Measurements from ENCODE around the gene CDK16. TPM values are rescaled to one million over a fixed set of nuclear protein-coding genes. Genes with fewer than 3 reads are reported as not detected.

The CDK16 gene
- total and polyA plus RNA-seq, 2 donors (not counting 3 experiments of a cell fraction or from before 2014, with no cell fraction given): 99.9 to 149 TPM

GRCh38 chrX:47229427-47229826 is 10.9 kb downstream of the CDK16 start:
- H2AFZ ChIP-seq (ENCODE audit: low read depth, low read length): no peak overlapping the region
- DNase-seq (ENCODE audit: low read depth, low spot score): no peak
- no TSS peak for BruUV-seq (replicated peaks)
- H3K4me1 ChIP-seq (ENCODE audit: control insufficient read depth, extremely low read depth, insufficient read depth, low read length): peaks cover 3% of the 10 kb centered on the region
- no peak overlapping the region for H3K4me2 ChIP-seq (ENCODE audit: insufficient read depth, low read length)
- ChIA-PET POLR2A (no interaction called here), CTCF (no interaction called here)
- no peaks in the 10 kb centered on the region for H4K20me1 ChIP-seq (replicated peaks; ENCODE audit: control insufficient read depth, extremely low read depth, insufficient read depth, low read length)
- H3K27me3 ChIP-seq (ENCODE audit: control insufficient read depth in 2 of 2, insufficient read depth in 2 of 2, low read length in 2 of 2): no peaks in the 10 kb centered on the region
- intact Hi-C loops (cut with micrococcal nuclease): no loop called here
- dilution Hi-C loops (cut with MboI; ENCODE audit: extremely low pct_ligation_motif_present, low sequenced_read_pairs): no loop called here
- FAIRE-seq: no peak
- no peaks in the 10 kb centered on the region for H3K79me2 ChIP-seq (ENCODE audit: control insufficient read depth, insufficient read depth, low read length)
- H3K36me3 ChIP-seq (ENCODE audit: control insufficient read depth in 2 of 2, extremely low read depth in 1 of 2, insufficient read depth in 2 of 2, low read length in 2 of 2): peaks cover 5 to 24% of the 10 kb centered on the region in 2 experiments
- H3K9me1 ChIP-seq (replicated peaks; ENCODE audit: control insufficient read depth, extremely low read depth, insufficient read depth, low read length): no peaks in the 10 kb centered on the region
- no peak overlapping the region for H3K9ac ChIP-seq (replicated peaks; ENCODE audit: extremely low read depth, insufficient read depth, low read length)
- no peak for TF ChIP-seq POLR2A (IDR thresholded peaks at IDR 0.05; ENCODE audit: low read depth, low read length)
- no peak for TF ChIP-seq GATA2 (IDR thresholded peaks at IDR 0.05; ENCODE audit: insufficient read depth, insufficient read length, low read depth, low read length)
- TF ChIP-seq EZH2 (IDR thresholded peaks at IDR 0.05; ENCODE audit: borderline replicate concordance, low read depth, low read length, severe bottlenecking): no peak
- TF ChIP-seq, protein P1, sequence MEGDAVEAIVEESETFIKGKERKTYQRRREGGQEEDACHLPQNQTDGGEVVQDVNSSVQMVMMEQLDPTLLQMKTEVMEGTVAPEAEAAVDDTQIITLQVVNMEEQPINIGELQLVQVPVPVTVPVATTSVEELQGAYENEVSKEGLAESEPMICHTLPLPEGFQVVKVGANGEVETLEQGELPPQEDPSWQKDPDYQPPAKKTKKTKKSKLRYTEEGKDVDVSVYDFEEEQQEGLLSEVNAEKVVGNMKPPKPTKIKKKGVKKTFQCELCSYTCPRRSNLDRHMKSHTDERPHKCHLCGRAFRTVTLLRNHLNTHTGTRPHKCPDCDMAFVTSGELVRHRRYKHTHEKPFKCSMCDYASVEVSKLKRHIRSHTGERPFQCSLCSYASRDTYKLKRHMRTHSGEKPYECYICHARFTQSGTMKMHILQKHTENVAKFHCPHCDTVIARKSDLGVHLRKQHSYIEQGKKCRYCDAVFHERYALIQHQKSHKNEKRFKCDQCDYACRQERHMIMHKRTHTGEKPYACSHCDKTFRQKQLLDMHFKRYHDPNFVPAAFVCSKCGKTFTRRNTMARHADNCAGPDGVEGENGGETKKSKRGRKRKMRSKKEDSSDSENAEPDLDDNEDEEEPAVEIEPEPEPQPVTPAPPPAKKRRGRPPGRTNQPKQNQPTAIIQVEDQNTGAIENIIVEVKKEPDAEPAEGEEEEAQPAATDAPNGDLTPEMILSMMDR (IDR thresholded peaks at IDR 0.05; ENCODE audit: extremely low read depth in 1 of 2, insufficient read depth in 1 of 2, low read depth in 1 of 2, low read length in 2 of 2): no peak
- H3K9me3 ChIP-seq (replicated peaks; ENCODE audit: control insufficient read depth, insufficient read depth, low read length): no peaks in the 10 kb centered on the region
- no peak overlapping the region for H3K4me3 ChIP-seq (replicated peaks in 1 of 3; ENCODE audit: insufficient read depth in 1 of 3, low read depth in 1 of 3, low read length in 3 of 3)
- H3K27ac ChIP-seq (ENCODE audit: insufficient read depth, low read depth, low read length): no peak overlapping the region

- H3K79me2 ChIP-seq (ENCODE audit: control insufficient read depth, insufficient read depth, low read length): peaks cover 5% of the 10 kb centered on the region
- H3K4me2 ChIP-seq (ENCODE audit: insufficient read depth, low read length): no peak overlapping the region
- FAIRE-seq (no peak), DNase-seq (ENCODE audit: low read depth, low spot score) (no peak)
- no peaks in the 10 kb centered on the region for H4K20me1 ChIP-seq (replicated peaks; ENCODE audit: control insufficient read depth, extremely low read depth, insufficient read depth, low read length)
- H3K9ac ChIP-seq (replicated peaks; ENCODE audit: extremely low read depth, insufficient read depth, low read length): no peak overlapping the region
- intact Hi-C loops (cut with micrococcal nuclease) (loop anchor here (5.0 kb wide), 1 partner anchor 152 kb away; no protein-coding TSS in a partner anchor), dilution Hi-C loops (cut with MboI; ENCODE audit: extremely low pct_ligation_motif_present, low sequenced_read_pairs) (no loop called here)
- H3K27ac ChIP-seq (ENCODE audit: insufficient read depth, low read depth, low read length): no peak overlapping the region
- ChIA-PET CTCF (no interaction called here), POLR2A (no interaction called here)
- no peaks in the 10 kb centered on the region for H3K9me1 ChIP-seq (replicated peaks; ENCODE audit: control insufficient read depth, extremely low read depth, insufficient read depth, low read length)
- no peak overlapping the region for H3K4me3 ChIP-seq (replicated peaks in 1 of 3; ENCODE audit: insufficient read depth in 1 of 3, low read depth in 1 of 3, low read length in 3 of 3)
- no peak overlapping the region for H2AFZ ChIP-seq (ENCODE audit: low read depth, low read length)
- H3K27me3 ChIP-seq (ENCODE audit: control insufficient read depth in 2 of 2, insufficient read depth in 2 of 2, low read length in 2 of 2): no peaks in the 10 kb centered on the region
- no peaks in the 10 kb centered on the region for H3K9me3 ChIP-seq (replicated peaks; ENCODE audit: control insufficient read depth, insufficient read depth, low read length)
- BruUV-seq (replicated peaks): no TSS peak
- peaks cover 2 to 19% of the 10 kb centered on the region in 2 experiments for H3K36me3 ChIP-seq (ENCODE audit: control insufficient read depth in 2 of 2, extremely low read depth in 1 of 2, insufficient read depth in 2 of 2, low read length in 2 of 2)
- TF ChIP-seq MYC (IDR thresholded peaks at IDR 0.05; ENCODE audit: low read depth, low read length) (no peak), FOS (IDR thresholded peaks at IDR 0.05; ENCODE audit: borderline replicate concordance, insufficient read depth, low read length) (no peak), EZH2 (IDR thresholded peaks at IDR 0.05; ENCODE audit: borderline replicate concordance, low read depth, low read length, severe bottlenecking) (no peak), GATA2 (IDR thresholded peaks at IDR 0.05; ENCODE audit: insufficient read depth, insufficient read length, low read depth, low read length) (no peak), JUN (IDR thresholded peaks at IDR 0.05; ENCODE audit: borderline replicate concordance, insufficient read depth, insufficient read length, low read depth) (no peak), POLR2A (IDR thresholded peaks at IDR 0.05; ENCODE audit: low read depth, low read length) (no peak), POLR2AphosphoS5 (IDR thresholded peaks at IDR 0.05; ENCODE audit: insufficient read depth, low read depth, low read length) (no peak)
- TF ChIP-seq, protein P2, sequence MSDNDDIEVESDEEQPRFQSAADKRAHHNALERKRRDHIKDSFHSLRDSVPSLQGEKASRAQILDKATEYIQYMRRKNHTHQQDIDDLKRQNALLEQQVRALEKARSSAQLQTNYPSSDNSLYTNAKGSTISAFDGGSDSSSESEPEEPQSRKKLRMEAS (IDR thresholded peaks at IDR 0.05; ENCODE audit: insufficient read depth, insufficient read length): no peak
- TF ChIP-seq, protein P1 (IDR thresholded peaks at IDR 0.05; ENCODE audit: extremely low read depth in 1 of 2, insufficient read depth in 1 of 2, low read depth in 1 of 2, low read length in 2 of 2): no peak
- peaks cover 3% of the 10 kb centered on the region for H3K4me1 ChIP-seq (ENCODE audit: control insufficient read depth, extremely low read depth, insufficient read depth, low read length)
Observed at GRCh38 chrX:47230136-47230868, 11.8 kb downstream of the CDK16 start.

Data from endothelial cell of umbilical vein (primary cell).